HCT116 (cell line): Measurements from ENCODE around the gene PDE4C. TPM values are rescaled to one million over a fixed set of nuclear protein-coding genes. Genes with fewer than 3 reads are reported as not detected.

Experiments used
- ATAC-seq: fragments of 200-7000 bp; cut with Tn5 transposase; 2 replicates; pipeline ENCODE4 v1.9.1; 2020; ENCODE audit warnings: mild to moderate bottlenecking, moderate library complexity
- BruUV-seq: library from RNA; stranded (reverse); fragments of 400-500 nt; replicated peaks from 2 replicates; lab custom pipeline; 2021; lab: Mats Ljungman, UMichigan
- CTCF ChIA-PET: fragments of 300-600 bp; sonication (Branson Sonifier 250); formaldehyde crosslinking; loops from one replicate; lab custom pipeline; 2021; ENCODE audit warnings: antibody characterized with exemption; lab: Charles Lee
- POLR2A ChIA-PET: fragments of 300-600, 350-600 bp; sonication (Branson Sonifier 250); formaldehyde crosslinking; loops from one replicate; lab custom pipeline; 2021; ENCODE audit warnings: antibody characterized with exemption; lab: Charles Lee
- RAD21 ChIA-PET, 2 experiments: fragments of 300-600 bp; sonication (Branson Sonifier 250); formaldehyde crosslinking; loops; one replicate each; lab custom pipeline; 2023; ENCODE audit warnings: low total read pairs in 2 of 2; ENCODE audit not compliant: uncharacterized antibody in 2 of 2, unreplicated experiment in 2 of 2, low non-redundant PET in 1 of 2; lab: Charles Lee
- DNase-seq: peaks from one replicate; pipeline ENCODE4 v3.0.0-alpha.2; 2010; ENCODE audit warnings: low read depth, low spot score
- H2AFZ ChIP-seq: fragments of 200-600 bp; shearing (Covaris generic), sonication (generic); 2 replicates; pipeline ENCODE4 v1.6.1; 2017; ENCODE audit warnings: low read depth, mixed run types, mixed read lengths, antibody characterized with exemption, low read length; ENCODE audit not compliant: poor library complexity, severe bottlenecking
- H3K27ac ChIP-seq: 2 replicates; pipeline ENCODE4 v1.5.1; 2012; ENCODE audit warnings: low read depth, low read length
- H3K27me3 ChIP-seq: fragments of 200-600 bp; sonication (generic); 2 replicates; pipeline ENCODE4 v1.6.1; 2016; ENCODE audit warnings: mixed run types, low read length, mixed read lengths; ENCODE audit not compliant: insufficient read depth
- H3K36me3 ChIP-seq, 2 experiments: fragments of 200-500 bp in 1 of 2; fragments of 200-600 bp in 1 of 2; sonication (Bioruptor generic) in 1 of 2; sonication (generic) in 1 of 2; 2 replicates each; pipeline versions ENCODE4 v1.5.1 to v1.6.1; 2014 to 2016; ENCODE audit warnings: low read length in 2 of 2, inconsistent platforms in 1 of 2, mixed read lengths in 1 of 2, mixed run types in 1 of 2; ENCODE audit not compliant: insufficient read depth in 2 of 2, control insufficient read depth in 1 of 2
- H3K4me1 ChIP-seq, 2 experiments: fragments of 200-600 bp in 1 of 2; sonication (generic) in 1 of 2; 2 replicates each; pipeline versions ENCODE4 v1.5.1 to v1.6.1; 2012 to 2017; ENCODE audit warnings: low read length in 2 of 2, inconsistent platforms in 1 of 2, mild to moderate bottlenecking in 1 of 2, mixed read lengths in 1 of 2, mixed run types in 1 of 2, moderate library complexity in 1 of 2; ENCODE audit not compliant: insufficient read depth in 2 of 2, control insufficient read depth in 1 of 2
- H3K4me2 ChIP-seq: fragments of 200-600 bp; sonication (generic); 2 replicates; pipeline ENCODE4 v1.6.1; 2017; ENCODE audit warnings: mixed run types, low read length, mixed read lengths
- H3K4me3 ChIP-seq, 2 experiments: fragments of 200-600 bp in 1 of 2; sonication (generic) in 1 of 2; replicated peaks in 1 of 2; 2 replicates each; pipeline ENCODE4 v1.5.1; 2011 to 2016; ENCODE audit warnings: low read length in 2 of 2, control low read depth in 1 of 2, low read depth in 1 of 2, mild to moderate bottlenecking in 1 of 2, mixed read lengths in 1 of 2, mixed run types in 1 of 2
- H3K79me2 ChIP-seq: fragments of 200-600 bp; sonication (generic); 2 replicates; pipeline ENCODE4 v1.6.1; 2017; ENCODE audit warnings: mild to moderate bottlenecking, mixed run types, low read length, moderate library complexity, mixed read lengths; ENCODE audit not compliant: insufficient read depth
- H3K9ac ChIP-seq: fragments of 200-600 bp; sonication (generic); 2 replicates; pipeline ENCODE4 v1.6.1; 2016; ENCODE audit warnings: low read length, mixed read lengths
- H3K9me2 ChIP-seq: fragments of 200-600 bp; sonication (generic), shearing (Covaris generic); 2 replicates; pipeline ENCODE4 v1.6.1; 2017; ENCODE audit warnings: mixed run types, mild to moderate bottlenecking, moderate library complexity; ENCODE audit not compliant: insufficient read depth
- H3K9me3 ChIP-seq, 2 experiments: fragments of 200-500 bp in 1 of 2; fragments of 200-600 bp in 1 of 2; sonication (Bioruptor generic) in 1 of 2; sonication (generic) in 1 of 2; 2 replicates each; pipeline ENCODE4 v1.6.1; 2014 to 2017; ENCODE audit warnings: low read length in 2 of 2, mixed read lengths in 2 of 2, inconsistent platforms in 1 of 2, low read depth in 1 of 2, mild to moderate bottlenecking in 1 of 2, mixed run types in 1 of 2, moderate library complexity in 1 of 2; ENCODE audit not compliant: control insufficient read depth in 1 of 2, insufficient read depth in 1 of 2
- H4K20me1 ChIP-seq: fragments of 200-600 bp; sonication (generic), shearing (Covaris generic); 2 replicates; pipeline ENCODE4 v1.6.1; 2017; ENCODE audit warnings: mixed run types, mild to moderate bottlenecking, moderate library complexity; ENCODE audit not compliant: insufficient read depth
- CEBPB ChIP-seq: IDR thresholded peaks from 2 replicates; pipeline ENCODE4 v1.6.1; 2012; ENCODE audit warnings: low read depth
- MAX ChIP-seq: IDR thresholded peaks from 2 replicates; pipeline ENCODE4 v1.6.1; 2012
- POLR2A ChIP-seq: IDR thresholded peaks from 2 replicates; pipeline ENCODE4 v1.7.0; 2011; ENCODE audit warnings: borderline replicate concordance; ENCODE audit not compliant: insufficient read depth, insufficient read length; ENCODE audit errors: extremely low read depth
- SIN3A ChIP-seq: IDR thresholded peaks from 2 replicates; pipeline ENCODE4 v1.6.1; 2012; ENCODE audit warnings: low read depth
- intact Hi-C: fragments of 100-400 bp; cut with micrococcal nuclease; formaldehyde crosslinking; loops from 2 replicates; pipeline ENCODE4 v1.10.0; 2022
- total RNA-seq: library from RNA; stranded (reverse); gene quantifications from one replicate; pipeline ENCODE4 v1.2.1, GENCODE V29; 2021; ENCODE audit not compliant: unreplicated experiment

The PDE4C gene
- total RNA-seq, 1 experiment from 2014 or later = 1.5 TPM

GRCh38 chr19:18218600-18218999 lies 7.6 kb downstream of the PDE4C start:
- no TSS peak for BruUV-seq
- H3K9me3 ChIP-seq = no peaks in the 10 kb centered on the region
- H3K9me2 ChIP-seq = no peaks in the 10 kb centered on the region
- TF ChIP-seq CEBPB = no peak
- TF ChIP-seq, all 23 proteins: peak for 0
- H3K36me3 ChIP-seq = no peaks in the 10 kb centered on the region
- ChIA-PET POLR2A (no interaction called here), CTCF (interaction anchor here (3.3 kb wide), 1 partner anchor 10 kb away, joined by 11 read pairs; no protein-coding TSS in a partner anchor), RAD21 (no interaction called here)
- no peak for DNase-seq
- H3K27ac ChIP-seq = no peak overlapping the region
- H3K79me2 ChIP-seq = no peaks in the 10 kb centered on the region
- no peak overlapping the region for H3K4me3 ChIP-seq
- peaks cover 13 to 30% of the 10 kb centered on the region in 2 experiments for H3K4me1 ChIP-seq
- intact Hi-C loops = no loop called here
- no peak for ATAC-seq
- no peaks in the 10 kb centered on the region for H4K20me1 ChIP-seq
- H3K9ac ChIP-seq = no peak overlapping the region
- H2AFZ ChIP-seq = no peak overlapping the region
- no peaks in the 10 kb centered on the region for H3K27me3 ChIP-seq
- no peak overlapping the region for H3K4me2 ChIP-seq

GRCh38 chr19:18218159-18218558 lies 8.1 kb downstream of the PDE4C start:
- RAD21 ChIA-PET = no interaction called here
- TF ChIP-seq POLR2A = no peak
- no peak for TF ChIP-seq CEBPB
- no peak for TF ChIP-seq SIN3A
- no peak for TF ChIP-seq MAX

More at GRCh38 chr19:18218159-18218558, 8.1 kb downstream of the PDE4C start:
- no peaks in the 10 kb centered on the region for H3K79me2 ChIP-seq
- ATAC-seq (no peak), DNase-seq (no peak)
- no peak overlapping the region for H2AFZ ChIP-seq
- ChIA-PET POLR2A (no interaction called here), CTCF (no interaction called here)
- H3K9me3 ChIP-seq = no peaks in the 10 kb centered on the region
- H3K4me2 ChIP-seq = no peak overlapping the region
- H3K36me3 ChIP-seq = no peaks in the 10 kb centered on the region
- H3K27me3 ChIP-seq = no peaks in the 10 kb centered on the region
- H3K27ac ChIP-seq = no peak overlapping the region
- peaks cover 11 to 28% of the 10 kb centered on the region in 2 experiments for H3K4me1 ChIP-seq
- no peak overlapping the region for H3K9ac ChIP-seq
- no peak overlapping the region for H3K4me3 ChIP-seq
- BruUV-seq = no TSS peak
- intact Hi-C loops = no loop called here
- no peaks in the 10 kb centered on the region for H4K20me1 ChIP-seq
- no peaks in the 10 kb centered on the region for H3K9me2 ChIP-seq
